HEK293T (cell line): ENCODE results near the gene HOXD10.

Experiments
- ARNT ChIP-seq: fragments of 450-650 bp; IDR thresholded peaks from 2 replicates; pipeline ENCODE4 v1.6.1; 2017; ENCODE audit warnings: mild to moderate bottlenecking
- BHLHE40 ChIP-seq: fragments of 450-650 bp; IDR thresholded peaks from 2 replicates; pipeline ENCODE4 v1.6.1; 2016; ENCODE audit warnings: mild to moderate bottlenecking, moderate library complexity, borderline replicate concordance
- CTBP1 ChIP-seq: fragments of 450-650 bp; IDR thresholded peaks from 2 replicates; pipeline ENCODE4 v1.6.1; 2016; ENCODE audit warnings: borderline replicate concordance
- ELF4 ChIP-seq: fragments of 450-650 bp; IDR thresholded peaks from 2 replicates; pipeline ENCODE4 v1.6.1; 2017; ENCODE audit warnings: antibody characterized with exemption
- FOXA1 ChIP-seq: fragments of 450-650 bp; IDR thresholded peaks from 2 replicates; pipeline ENCODE4 v1.6.1; 2016; ENCODE audit warnings: mild to moderate bottlenecking
- FOXK2 ChIP-seq: fragments of 450-650 bp; IDR thresholded peaks from 2 replicates; pipeline ENCODE4 v1.6.1; 2016; ENCODE audit warnings: mild to moderate bottlenecking
- FOXM1 ChIP-seq: fragments of 450-650 bp; IDR thresholded peaks from 2 replicates; pipeline ENCODE4 v1.6.1; 2017; ENCODE audit warnings: mild to moderate bottlenecking, borderline replicate concordance
- HDGF ChIP-seq: fragments of 450-650 bp; IDR thresholded peaks from 2 replicates; pipeline ENCODE4 v1.6.1; 2017; ENCODE audit warnings: antibody characterized with exemption, borderline replicate concordance
- LEF1 ChIP-seq: fragments of 450-650 bp; IDR thresholded peaks from 2 replicates; pipeline ENCODE4 v1.6.1; 2017; ENCODE audit warnings: mild to moderate bottlenecking, borderline replicate concordance
- SP1 ChIP-seq: fragments of 450-650 bp; IDR thresholded peaks from 2 replicates; pipeline ENCODE4 v1.6.1; 2017
- SUZ12 ChIP-seq: fragments of 450-650 bp; IDR thresholded peaks from 2 replicates; pipeline ENCODE4 v1.6.1; 2016; ENCODE audit warnings: mild to moderate bottlenecking
- TARDBP ChIP-seq: fragments of 450-650 bp; IDR thresholded peaks from 2 replicates; pipeline ENCODE4 v1.6.1; 2016
- ZNF384 ChIP-seq: fragments of 450-650 bp; IDR thresholded peaks from 2 replicates; pipeline ENCODE4 v1.6.1; 2016

DNA sequence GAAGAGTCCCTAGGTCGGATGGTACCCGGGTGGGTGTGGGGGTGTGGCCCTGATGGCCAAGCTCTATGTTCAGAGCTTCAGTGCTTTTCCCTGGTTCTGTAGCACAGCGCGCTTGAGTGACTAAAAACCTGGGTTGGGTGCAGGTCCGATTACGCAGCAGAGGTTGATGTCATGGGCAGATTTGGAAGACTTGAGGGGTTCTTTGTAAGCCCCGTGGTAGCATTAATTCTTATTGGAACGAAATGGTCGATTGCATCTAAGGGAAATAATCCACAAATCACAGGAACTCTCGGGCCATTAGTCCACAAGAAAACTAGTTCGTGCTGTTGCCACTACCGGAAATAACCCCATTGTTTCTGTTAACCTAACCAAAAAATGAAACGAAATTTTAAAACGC, 21.9 kb downstream of the HOXD10 start:
- TF ChIP-seq ELF4 (no peak), FOXM1 (no peak), FOXA1 (no peak), ARNT (no peak), HDGF (no peak), BHLHE40 (no peak), SUZ12 (no peak), FOXK2 (no peak), ZNF384 (no peak), TARDBP (no peak), CTBP1 (no peak), SP1 (no peak), LEF1 (no peak)
